ENCODE results near the gene KLC4. TPM values are rescaled to one million over a fixed set of nuclear protein-coding genes. Genes with fewer than 3 reads are reported as not detected.

KLC4 gene
- total and polyA plus RNA-seq, 9 of the 15 experiments (the other 6 are each of a cell fraction or from before 2014, with no cell fraction given), result 1.7 to 16.2 (median 7.7) TPM

DNA sequence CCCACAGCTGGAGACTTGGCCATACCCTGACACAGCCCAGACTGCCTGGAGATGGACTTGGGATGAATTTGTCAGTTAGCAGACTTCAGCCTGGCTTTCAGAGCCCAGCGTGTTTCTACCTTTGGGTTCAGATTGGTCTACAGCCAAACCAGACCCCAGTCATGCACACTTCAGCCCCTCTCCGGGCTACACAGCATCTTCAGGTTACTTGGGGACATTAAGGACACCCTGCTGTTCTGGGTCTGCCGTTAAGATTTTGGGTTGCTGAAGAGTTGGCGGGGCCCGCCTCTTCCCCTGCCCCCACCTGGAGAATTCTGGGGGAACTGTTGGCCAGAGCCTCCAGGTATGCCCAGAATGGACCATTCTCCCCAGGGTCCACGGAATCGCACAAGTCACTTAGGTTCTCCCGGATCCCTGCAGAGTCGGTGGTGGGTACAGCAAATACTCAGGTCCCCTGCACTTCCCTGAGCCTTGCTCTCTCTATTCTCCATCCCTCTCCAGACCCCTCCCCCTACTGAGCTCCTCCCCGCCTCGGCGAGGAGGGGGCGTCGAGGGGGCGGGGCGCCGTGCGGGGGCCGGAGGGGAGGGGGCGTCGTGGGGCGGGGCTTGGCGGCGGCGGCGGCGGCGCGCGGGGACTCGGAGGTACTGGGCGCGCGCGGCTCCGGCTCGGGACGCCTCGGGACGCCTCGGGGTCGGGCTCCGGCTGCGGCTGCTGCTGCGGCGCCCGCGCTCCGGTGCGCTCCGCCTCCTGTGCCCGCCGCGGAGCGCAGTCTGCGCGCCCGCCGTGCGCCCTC lies 16.4 kb downstream of the KLC4 start, which contains the start of gene PTK7 (continued):
- TF ChIP-seq, protein P1, sequence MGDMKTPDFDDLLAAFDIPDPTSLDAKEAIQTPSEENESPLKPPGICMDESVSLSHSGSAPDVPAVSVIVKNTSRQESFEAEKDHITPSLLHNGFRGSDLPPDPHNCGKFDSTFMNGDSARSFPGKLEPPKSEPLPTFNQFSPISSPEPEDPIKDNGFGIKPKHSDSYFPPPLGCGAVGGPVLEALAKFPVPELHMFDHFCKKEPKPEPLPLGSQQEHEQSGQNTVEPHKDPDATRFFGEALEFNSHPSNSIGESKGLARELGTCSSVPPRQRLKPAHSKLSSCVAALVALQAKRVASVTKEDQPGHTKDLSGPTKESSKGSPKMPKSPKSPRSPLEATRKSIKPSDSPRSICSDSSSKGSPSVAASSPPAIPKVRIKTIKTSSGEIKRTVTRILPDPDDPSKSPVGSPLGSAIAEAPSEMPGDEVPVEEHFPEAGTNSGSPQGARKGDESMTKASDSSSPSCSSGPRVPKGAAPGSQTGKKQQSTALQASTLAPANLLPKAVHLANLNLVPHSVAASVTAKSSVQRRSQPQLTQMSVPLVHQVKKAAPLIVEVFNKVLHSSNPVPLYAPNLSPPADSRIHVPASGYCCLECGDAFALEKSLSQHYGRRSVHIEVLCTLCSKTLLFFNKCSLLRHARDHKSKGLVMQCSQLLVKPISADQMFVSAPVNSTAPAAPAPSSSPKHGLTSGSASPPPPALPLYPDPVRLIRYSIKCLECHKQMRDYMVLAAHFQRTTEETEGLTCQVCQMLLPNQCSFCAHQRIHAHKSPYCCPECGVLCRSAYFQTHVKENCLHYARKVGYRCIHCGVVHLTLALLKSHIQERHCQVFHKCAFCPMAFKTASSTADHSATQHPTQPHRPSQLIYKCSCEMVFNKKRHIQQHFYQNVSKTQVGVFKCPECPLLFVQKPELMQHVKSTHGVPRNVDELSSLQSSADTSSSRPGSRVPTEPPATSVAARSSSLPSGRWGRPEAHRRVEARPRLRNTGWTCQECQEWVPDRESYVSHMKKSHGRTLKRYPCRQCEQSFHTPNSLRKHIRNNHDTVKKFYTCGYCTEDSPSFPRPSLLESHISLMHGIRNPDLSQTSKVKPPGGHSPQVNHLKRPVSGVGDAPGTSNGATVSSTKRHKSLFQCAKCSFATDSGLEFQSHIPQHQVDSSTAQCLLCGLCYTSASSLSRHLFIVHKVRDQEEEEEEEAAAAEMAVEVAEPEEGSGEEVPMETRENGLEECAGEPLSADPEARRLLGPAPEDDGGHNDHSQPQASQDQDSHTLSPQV (IDR thresholded peaks at IDR 0.05), result no peak
- TF ChIP-seq PHF8 (IDR thresholded peaks at IDR 0.05; ENCODE audit: borderline replicate concordance, low read length) (peak; percentile 53; the same call in 1 of the 2 replicates), ZC3H4 (CRISPR knock-in tag; IDR thresholded peaks at IDR 0.05; ENCODE audit: borderline replicate concordance) (no peak)
